Right atrium auricular region (tissue), 2 donors: ENCODE results near the gene IQCM. TPM values are rescaled to one million over a fixed set of nuclear protein-coding genes. Genes with fewer than 3 reads are reported as not detected.

Source experiments
- DNase-seq: peaks from one replicate; pipeline ENCODE4 v3.0.0-alpha.2; 2019; ENCODE audit warnings: low spot score
- H3K27ac ChIP-seq, 2 donors: fragments of 200-600 bp; sonication (generic); 1 replicate in 1 of 2; 2 replicates in 1 of 2; pipeline ENCODE4 v1.5.1; 2016 to 2019
- H3K27me3 ChIP-seq, 2 donors: fragments of 200-600 bp; sonication (generic); one replicate each; pipeline versions ENCODE4 v1.5.1 to v1.6.0; 2017 to 2019
- H3K36me3 ChIP-seq: fragments of 200-600 bp; sonication (generic); one replicate; pipeline ENCODE4 v1.5.1; 2016
- H3K4me1 ChIP-seq, 2 donors: fragments of 200-600 bp; sonication (generic); one replicate each; pipeline versions ENCODE4 v1.5.1 to v1.6.0; 2017 to 2019
- H3K4me3 ChIP-seq, 2 donors: fragments of 200-600 bp; sonication (generic); 1 replicate in 1 of 2; 2 replicates in 1 of 2; pipeline ENCODE4 v1.5.1; 2017 to 2019; ENCODE audit warnings: mild to moderate bottlenecking in 1 of 2, moderate library complexity in 1 of 2
- H3K9me3 ChIP-seq, 2 donors: fragments of 200-600 bp; sonication (generic); one replicate each; pipeline ENCODE4 v1.5.1; 2019
- total RNA-seq, 2 donors: library from RNA; depleted of rRNA; stranded (reverse); fragments of >200 nt; gene quantifications; one replicate each; pipeline ENCODE4 v1.1.0, GENCODE V29; 2016
- TF ChIP-seq, protein P1 (sequence below), 2 donors: fragments of 200-600 bp; sonication (generic); IDR thresholded peaks; one replicate each; pipeline ENCODE4 v1.5.1; 2019; ENCODE audit warnings: antibody characterized with exemption in 2 of 2

IQCM gene
- total RNA-seq, 2 donors from 2014 or later, result not detected

- Histone ChIP-seq H3K27ac (no peak overlapping the region), H3K9me3 (peaks cover 0 to 11% of the 10 kb centered on the region in 2 donors), H3K4me1 (no peaks in the 10 kb centered on the region), H3K4me3 (no peak overlapping the region), H3K36me3 (no peaks in the 10 kb centered on the region), H3K27me3 (no peaks in the 10 kb centered on the region)
- no peak for DNase-seq
- TF ChIP-seq, protein P1, sequence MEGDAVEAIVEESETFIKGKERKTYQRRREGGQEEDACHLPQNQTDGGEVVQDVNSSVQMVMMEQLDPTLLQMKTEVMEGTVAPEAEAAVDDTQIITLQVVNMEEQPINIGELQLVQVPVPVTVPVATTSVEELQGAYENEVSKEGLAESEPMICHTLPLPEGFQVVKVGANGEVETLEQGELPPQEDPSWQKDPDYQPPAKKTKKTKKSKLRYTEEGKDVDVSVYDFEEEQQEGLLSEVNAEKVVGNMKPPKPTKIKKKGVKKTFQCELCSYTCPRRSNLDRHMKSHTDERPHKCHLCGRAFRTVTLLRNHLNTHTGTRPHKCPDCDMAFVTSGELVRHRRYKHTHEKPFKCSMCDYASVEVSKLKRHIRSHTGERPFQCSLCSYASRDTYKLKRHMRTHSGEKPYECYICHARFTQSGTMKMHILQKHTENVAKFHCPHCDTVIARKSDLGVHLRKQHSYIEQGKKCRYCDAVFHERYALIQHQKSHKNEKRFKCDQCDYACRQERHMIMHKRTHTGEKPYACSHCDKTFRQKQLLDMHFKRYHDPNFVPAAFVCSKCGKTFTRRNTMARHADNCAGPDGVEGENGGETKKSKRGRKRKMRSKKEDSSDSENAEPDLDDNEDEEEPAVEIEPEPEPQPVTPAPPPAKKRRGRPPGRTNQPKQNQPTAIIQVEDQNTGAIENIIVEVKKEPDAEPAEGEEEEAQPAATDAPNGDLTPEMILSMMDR (IDR thresholded peaks at IDR 0.05), result no peak
Measured at GRCh38 chr4:149711593-149712365, 103.9 kb downstream of the IQCM start.

GRCh38 chr4:149709640-149710039 is 106.0 kb downstream of the IQCM start:
- Histone ChIP-seq H3K27ac (no peak overlapping the region), H3K9me3 (no peaks in the 10 kb centered on the region), H3K36me3 (no peaks in the 10 kb centered on the region), H3K27me3 (no peaks in the 10 kb centered on the region), H3K4me3 (no peak overlapping the region), H3K4me1 (no peaks in the 10 kb centered on the region)
- TF ChIP-seq, protein P1 (IDR thresholded peaks at IDR 0.05), result no peak
- DNase-seq, result no peak

- no peaks in the 10 kb centered on the region for H3K27me3 ChIP-seq
- TF ChIP-seq, protein P1 (IDR thresholded peaks at IDR 0.05), result no peak
- DNase-seq, result no peak
- H3K27ac ChIP-seq, result no peak overlapping the region
- H3K36me3 ChIP-seq, result no peaks in the 10 kb centered on the region
- no peaks in the 10 kb centered on the region for H3K4me1 ChIP-seq
- H3K9me3 ChIP-seq, result no peaks in the 10 kb centered on the region
- no peak overlapping the region for H3K4me3 ChIP-seq
Measured at GRCh38 chr4:149708513-149709130, 107.0 kb downstream of the IQCM start.

DNA sequence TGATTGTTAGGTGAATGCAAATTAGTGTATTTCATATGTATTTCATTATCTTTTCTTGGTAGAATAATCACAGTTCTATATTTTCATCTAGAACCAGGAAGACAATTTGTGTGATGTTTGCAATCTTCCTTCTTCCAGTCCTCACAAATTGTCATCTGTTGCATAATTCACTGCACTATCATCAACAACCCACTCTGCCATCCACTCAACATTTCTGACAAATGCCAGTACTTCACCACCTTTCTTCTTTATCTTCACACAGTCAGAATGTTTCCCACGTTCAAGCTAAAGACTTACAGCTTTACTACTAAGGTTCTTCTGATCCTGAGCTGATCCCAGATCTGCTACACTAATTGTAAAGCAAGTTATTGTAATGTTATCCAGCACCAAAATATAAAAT is 107.8 kb downstream of the IQCM start:
- TF ChIP-seq, protein P1 (IDR thresholded peaks at IDR 0.05), result no peak
- DNase-seq, result no peak
- no peaks in the 10 kb centered on the region for H3K27me3 ChIP-seq
- H3K9me3 ChIP-seq, result no peaks in the 10 kb centered on the region
- H3K4me3 ChIP-seq, result no peak overlapping the region
- H3K4me1 ChIP-seq, result no peaks in the 10 kb centered on the region
- H3K36me3 ChIP-seq, result no peaks in the 10 kb centered on the region
- H3K27ac ChIP-seq, result no peak overlapping the region

GRCh38 chr4:149706942-149707341 is 108.7 kb downstream of the IQCM start:
- no peak overlapping the region for H3K4me3 ChIP-seq
- no peaks in the 10 kb centered on the region for H3K27me3 ChIP-seq
- DNase-seq, result no peak
- H3K27ac ChIP-seq, result no peak overlapping the region
- no peaks in the 10 kb centered on the region for H3K4me1 ChIP-seq
- H3K9me3 ChIP-seq, result no peaks in the 10 kb centered on the region
- H3K36me3 ChIP-seq, result no peaks in the 10 kb centered on the region
- TF ChIP-seq, protein P1 (IDR thresholded peaks at IDR 0.05), result no peak
